BLaER1 (cell line): ENCODE data around the gene C2orf69.

Experiments
- H3K27ac ChIP-seq: shearing (Covaris generic); formaldehyde crosslinking; 2 replicates; pipeline ENCODE4 v1.8.1; 2022
- H3K27me3 ChIP-seq: shearing (Covaris generic); formaldehyde crosslinking; 2 replicates; pipeline ENCODE4 v1.8.1; 2022
- H3K36me3 ChIP-seq: shearing (Covaris generic); formaldehyde crosslinking; 2 replicates; pipeline ENCODE4 v1.8.1; 2022
- H3K4me1 ChIP-seq: shearing (Covaris generic); formaldehyde crosslinking; 2 replicates; pipeline ENCODE4 v1.8.1; 2022
- H3K4me2 ChIP-seq: shearing (Covaris generic); formaldehyde crosslinking; 2 replicates; pipeline ENCODE4 v1.8.1; 2022
- H3K4me3 ChIP-seq: shearing (Covaris generic); formaldehyde crosslinking; 2 replicates; pipeline ENCODE4 v1.8.1; 2022
- H3K9ac ChIP-seq: shearing (Covaris generic); formaldehyde crosslinking; 2 replicates; pipeline ENCODE4 v1.8.1; 2022
- H3K9me3 ChIP-seq: shearing (Covaris generic); formaldehyde crosslinking; 2 replicates; pipeline ENCODE4 v1.8.1; 2022
- H4K20me1 ChIP-seq: shearing (Covaris generic); formaldehyde crosslinking; 2 replicates; pipeline ENCODE4 v1.8.1; 2022
- Cebpa-rat ChIP-seq: shearing (Covaris generic); IDR thresholded peaks from 2 replicates; pipeline ENCODE4 v1.8.1; 2022

The C2orf69 gene

GRCh38 chr2:199911052-199911876 lies at the start of gene C2orf69:
Gene C2orf69, plus strand, starts transcription at chr2:199911293. Its CDS starts 146 bp downstream, at chr2:199911439.
- H3K9ac ChIP-seq = peak within 1 kb of the TSS; percentile 97
- H3K27me3 ChIP-seq = no peaks in the 10 kb centered on the region
- H4K20me1 ChIP-seq = peaks cover 32% of the 10 kb centered on the region
- no peak for TF ChIP-seq Cebpa-rat
- H3K36me3 ChIP-seq = peaks cover 28% of the 10 kb centered on the region
- peaks cover 15% of the 10 kb centered on the region for H3K9me3 ChIP-seq
- H3K4me3 ChIP-seq = peak within 1 kb of the TSS; percentile 94
- peak within 1 kb of the TSS; percentile 98 for H3K27ac ChIP-seq
- H3K4me1 ChIP-seq = peaks cover 40% of the 10 kb centered on the region
- peak within 1 kb of the TSS; percentile 90 for H3K4me2 ChIP-seq

GRCh38 chr2:199862788-199863187 lies 48.3 kb upstream of the C2orf69 start:
- Histone ChIP-seq H3K9ac (no peak overlapping the region), H3K4me2 (no peak overlapping the region), H3K4me3 (no peak overlapping the region), H3K27ac (no peak overlapping the region), H3K36me3 (no peaks in the 10 kb centered on the region), H3K9me3 (no peaks in the 10 kb centered on the region), H4K20me1 (no peaks in the 10 kb centered on the region), H3K27me3 (no peaks in the 10 kb centered on the region), H3K4me1 (no peaks in the 10 kb centered on the region)
- no peak for TF ChIP-seq Cebpa-rat

GRCh38 chr2:199865905-199866304 lies 45.2 kb upstream of the C2orf69 start:
- Histone ChIP-seq H3K9me3 (no peaks in the 10 kb centered on the region), H3K27ac (no peak overlapping the region), H3K4me2 (no peak overlapping the region), H3K27me3 (no peaks in the 10 kb centered on the region), H3K4me3 (no peak overlapping the region), H3K4me1 (peaks cover 10% of the 10 kb centered on the region; the same call in 1 of the 2 replicates), H3K9ac (no peak overlapping the region), H3K36me3 (no peaks in the 10 kb centered on the region), H4K20me1 (no peaks in the 10 kb centered on the region)
- TF ChIP-seq Cebpa-rat = no peak

GRCh38 chr2:199868431-199869226 lies 42.5 kb upstream of the C2orf69 start:
- Histone ChIP-seq H3K9me3 (peaks cover 3% of the 10 kb centered on the region; the same call in 1 of the 2 replicates), H3K36me3 (no peaks in the 10 kb centered on the region), H3K9ac (no peak overlapping the region), H3K27ac (no peak overlapping the region), H3K4me1 (peaks cover 19% of the 10 kb centered on the region), H3K27me3 (no peaks in the 10 kb centered on the region), H3K4me3 (no peak overlapping the region), H4K20me1 (no peaks in the 10 kb centered on the region), H3K4me2 (no peak overlapping the region)
- no peak for TF ChIP-seq Cebpa-rat

- H3K4me2 ChIP-seq = no peak overlapping the region
- no peak overlapping the region for H3K27ac ChIP-seq
- H3K9ac ChIP-seq = no peak overlapping the region
Measured at GRCh38 chr2:199869227-199869541, 41.9 kb upstream of the C2orf69 start.

GRCh38 chr2:199869653-199870052 lies 41.4 kb upstream of the C2orf69 start:
- H3K9ac ChIP-seq = no peak overlapping the region
- TF ChIP-seq Cebpa-rat = no peak
- H3K4me3 ChIP-seq = no peak overlapping the region
- H3K36me3 ChIP-seq = no peaks in the 10 kb centered on the region
- H3K4me1 ChIP-seq = peaks cover 19% of the 10 kb centered on the region
- peak overlapping the region; percentile 5; the same call in 1 of the 2 replicates for H3K4me2 ChIP-seq
- peaks cover 13% of the 10 kb centered on the region for H3K9me3 ChIP-seq
- no peak overlapping the region for H3K27ac ChIP-seq
- no peaks in the 10 kb centered on the region for H4K20me1 ChIP-seq
- H3K27me3 ChIP-seq = no peaks in the 10 kb centered on the region

More at GRCh38 chr2:199869227-199869541, 41.9 kb upstream of the C2orf69 start:
- Histone ChIP-seq H4K20me1 (no peaks in the 10 kb centered on the region), H3K36me3 (no peaks in the 10 kb centered on the region), H3K9me3 (peaks cover 8% of the 10 kb centered on the region), H3K4me3 (no peak overlapping the region), H3K27me3 (no peaks in the 10 kb centered on the region), H3K4me1 (peaks cover 19% of the 10 kb centered on the region)
- TF ChIP-seq Cebpa-rat = no peak

GRCh38 chr2:199870581-199870980 lies 40.5 kb upstream of the C2orf69 start:
- Histone ChIP-seq H3K4me1 (peaks cover 19% of the 10 kb centered on the region), H3K9ac (no peak overlapping the region), H3K27me3 (no peaks in the 10 kb centered on the region), H4K20me1 (no peaks in the 10 kb centered on the region), H3K36me3 (no peaks in the 10 kb centered on the region), H3K4me2 (no peak overlapping the region), H3K4me3 (no peak overlapping the region), H3K27ac (no peak overlapping the region), H3K9me3 (peaks cover 19% of the 10 kb centered on the region)
- no peak for TF ChIP-seq Cebpa-rat

GRCh38 chr2:199874209-199874608 lies 36.9 kb upstream of the C2orf69 start:
- H4K20me1 ChIP-seq = no peaks in the 10 kb centered on the region
- no peak overlapping the region for H3K27ac ChIP-seq
- peaks cover 9% of the 10 kb centered on the region; the same call in 1 of the 2 replicates for H3K36me3 ChIP-seq
- H3K27me3 ChIP-seq = no peaks in the 10 kb centered on the region
- no peak overlapping the region for H3K9ac ChIP-seq
- TF ChIP-seq Cebpa-rat = no peak
- H3K4me3 ChIP-seq = no peak overlapping the region
- no peak overlapping the region for H3K4me2 ChIP-seq
- peaks cover 19% of the 10 kb centered on the region for H3K4me1 ChIP-seq
- peaks cover 19% of the 10 kb centered on the region for H3K9me3 ChIP-seq

- Histone ChIP-seq H3K9ac (no peak overlapping the region), H3K4me1 (peaks cover 10% of the 10 kb centered on the region), H4K20me1 (no peaks in the 10 kb centered on the region), H3K36me3 (peaks cover 10% of the 10 kb centered on the region; the same call in 1 of the 2 replicates), H3K9me3 (peaks cover 19% of the 10 kb centered on the region), H3K4me3 (no peak overlapping the region), H3K27ac (no peak overlapping the region), H3K27me3 (no peaks in the 10 kb centered on the region), H3K4me2 (no peak overlapping the region)
- no peak for TF ChIP-seq Cebpa-rat
Measured at GRCh38 chr2:199875400-199875799, 35.7 kb upstream of the C2orf69 start.

- Histone ChIP-seq H3K4me1 (no peaks in the 10 kb centered on the region), H3K9me3 (no peaks in the 10 kb centered on the region), H3K4me2 (no peak overlapping the region), H3K36me3 (peaks cover 13% of the 10 kb centered on the region; the same call in 1 of the 2 replicates), H3K27me3 (no peaks in the 10 kb centered on the region), H3K27ac (no peak overlapping the region), H3K9ac (no peak overlapping the region), H3K4me3 (no peak overlapping the region), H4K20me1 (no peaks in the 10 kb centered on the region)
- no peak for TF ChIP-seq Cebpa-rat
Measured at GRCh38 chr2:199882667-199883066, 28.4 kb upstream of the C2orf69 start.
